ENCODE measurements around the gene HSD17B2.
"Not testable (repeated sequence)": the region's sequence is repeated elsewhere in the genome, so short reads cannot be mapped to it uniquely, and the experiment has no call there.

Gene HSD17B2, protein sequence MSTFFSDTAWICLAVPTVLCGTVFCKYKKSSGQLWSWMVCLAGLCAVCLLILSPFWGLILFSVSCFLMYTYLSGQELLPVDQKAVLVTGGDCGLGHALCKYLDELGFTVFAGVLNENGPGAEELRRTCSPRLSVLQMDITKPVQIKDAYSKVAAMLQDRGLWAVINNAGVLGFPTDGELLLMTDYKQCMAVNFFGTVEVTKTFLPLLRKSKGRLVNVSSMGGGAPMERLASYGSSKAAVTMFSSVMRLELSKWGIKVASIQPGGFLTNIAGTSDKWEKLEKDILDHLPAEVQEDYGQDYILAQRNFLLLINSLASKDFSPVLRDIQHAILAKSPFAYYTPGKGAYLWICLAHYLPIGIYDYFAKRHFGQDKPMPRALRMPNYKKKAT

GRCh38 chr16:82034981-82035612 is at the start of gene HSD17B2:
Gene HSD17B2, plus strand, starts transcription at chr16:82035253. Its CDS starts 172 bp downstream, at chr16:82035425.
- FAIRE-seq, result no peak

DNA sequence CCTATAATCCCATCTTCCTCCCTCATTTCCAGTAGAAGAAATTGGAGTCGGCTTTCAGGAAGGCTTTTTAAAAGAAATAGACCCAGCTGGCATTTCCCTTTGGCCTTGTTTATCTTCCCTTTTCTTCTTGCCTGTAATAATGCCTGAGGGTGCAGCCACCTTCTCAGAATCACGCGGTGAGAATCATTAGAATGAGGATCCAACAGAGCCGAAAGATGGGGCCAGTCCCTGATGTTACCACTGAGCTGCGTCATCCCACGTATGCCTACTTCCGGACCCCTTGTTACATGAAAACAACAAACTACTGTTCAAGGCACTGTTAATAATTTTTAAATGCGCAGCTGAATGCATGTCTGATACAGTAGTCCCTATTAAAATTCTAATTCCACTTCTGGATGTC is 47.9 kb upstream of the HSD17B2 start:
- no peak for FAIRE-seq

DNA sequence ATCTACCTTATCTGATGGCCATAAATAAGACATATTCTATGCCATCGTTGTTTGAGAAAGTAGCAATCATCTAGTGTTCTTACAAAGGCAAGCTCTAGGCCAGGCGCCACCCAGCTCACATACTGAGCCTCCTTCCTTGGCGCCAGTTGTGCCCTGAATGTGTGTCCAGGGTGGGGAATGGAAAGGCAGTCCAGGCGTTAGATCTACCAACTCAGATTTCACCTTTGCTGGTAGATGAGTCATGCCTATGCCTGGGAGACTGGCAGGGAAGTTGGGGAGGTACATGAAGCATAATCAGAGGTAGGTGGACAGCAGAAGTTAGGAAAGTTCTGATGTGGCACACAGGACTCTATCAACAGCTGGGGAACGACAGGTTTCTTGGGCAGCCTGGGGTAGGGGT is 47.3 kb upstream of the HSD17B2 start:
- no peak for FAIRE-seq

DNA sequence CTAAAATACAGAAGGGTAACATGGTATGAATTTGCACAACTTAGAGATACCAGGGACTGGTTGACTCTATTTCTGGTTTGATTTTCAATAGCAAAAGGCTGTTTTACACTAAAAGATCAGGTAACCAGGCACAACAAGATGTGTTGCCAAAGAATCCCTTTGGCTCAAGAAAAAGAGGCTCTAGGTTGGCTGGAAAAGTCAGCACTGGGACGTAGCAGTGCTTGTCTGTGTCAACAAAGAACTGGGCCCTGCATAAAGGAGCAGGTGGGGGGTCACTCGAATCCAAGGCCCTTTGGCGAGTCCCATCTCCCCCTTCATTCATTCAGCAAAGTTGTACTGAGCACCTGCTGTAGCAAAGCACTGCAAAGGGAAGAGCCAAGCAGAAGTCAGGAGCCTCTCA is 42.2 kb upstream of the HSD17B2 start:
- FAIRE-seq, result no peak

DNA sequence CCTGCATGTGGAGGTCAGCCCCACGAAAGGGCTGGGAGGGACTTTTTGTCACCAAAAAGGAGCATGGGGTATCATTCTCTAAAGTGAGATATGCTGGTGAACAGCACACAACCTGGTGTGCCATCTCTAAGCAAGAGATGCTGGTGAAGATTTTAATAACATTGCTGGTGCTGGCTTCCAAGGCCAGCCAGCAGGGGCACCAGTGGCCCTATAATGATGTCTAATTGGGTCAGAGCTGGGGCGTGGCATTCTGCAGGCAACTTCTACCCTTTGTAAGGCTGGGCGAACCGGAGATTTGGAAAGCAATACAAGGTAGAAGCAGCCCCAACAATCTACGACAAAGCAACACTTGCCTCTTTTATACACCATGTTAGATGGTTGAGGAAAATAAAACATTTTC is 40.6 kb upstream of the HSD17B2 start:
- FAIRE-seq, result no peak

DNA sequence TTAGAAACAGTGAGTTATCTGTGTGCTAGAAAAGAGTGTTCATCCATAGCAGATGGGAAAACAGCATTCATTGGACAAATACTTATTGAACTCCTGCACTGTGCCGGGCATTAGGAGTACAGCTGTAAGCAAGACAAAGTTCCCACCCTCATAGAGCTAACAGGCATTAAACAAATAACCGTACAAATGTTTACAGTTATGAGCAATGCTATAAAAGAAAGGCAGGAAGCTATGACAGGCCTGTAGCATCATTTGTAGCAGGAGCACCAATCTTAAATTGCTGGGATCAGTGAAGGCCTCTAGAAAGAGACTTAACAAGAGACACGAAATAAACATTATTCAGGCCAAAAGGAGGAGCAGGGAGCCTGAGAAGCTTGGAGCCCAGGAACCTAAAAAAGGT is 39.4 kb upstream of the HSD17B2 start:
- FAIRE-seq, result no peak

GRCh38 chr16:81996664-81997509 is 38.2 kb upstream of the HSD17B2 start:
- FAIRE-seq, result no peak

DNA sequence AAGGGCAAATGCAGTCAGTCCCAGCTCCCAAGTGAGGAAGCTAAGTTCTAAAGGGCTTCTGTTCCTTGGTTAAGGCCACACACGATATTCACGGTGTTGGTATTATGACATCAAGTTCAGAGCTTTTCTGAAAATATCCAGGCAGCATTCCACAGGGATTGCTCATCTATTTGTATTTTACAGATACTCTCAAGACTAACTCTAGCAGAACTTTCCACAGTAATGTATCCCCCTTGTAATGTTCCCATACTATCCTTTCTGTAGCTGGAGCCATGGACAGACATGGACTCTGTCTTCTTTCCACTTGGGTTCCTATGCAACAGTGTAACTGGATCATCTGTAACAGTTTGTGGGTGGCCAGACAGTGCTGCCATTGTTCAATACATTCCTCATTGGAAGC is 37.3 kb upstream of the HSD17B2 start:
- no peak for FAIRE-seq

DNA sequence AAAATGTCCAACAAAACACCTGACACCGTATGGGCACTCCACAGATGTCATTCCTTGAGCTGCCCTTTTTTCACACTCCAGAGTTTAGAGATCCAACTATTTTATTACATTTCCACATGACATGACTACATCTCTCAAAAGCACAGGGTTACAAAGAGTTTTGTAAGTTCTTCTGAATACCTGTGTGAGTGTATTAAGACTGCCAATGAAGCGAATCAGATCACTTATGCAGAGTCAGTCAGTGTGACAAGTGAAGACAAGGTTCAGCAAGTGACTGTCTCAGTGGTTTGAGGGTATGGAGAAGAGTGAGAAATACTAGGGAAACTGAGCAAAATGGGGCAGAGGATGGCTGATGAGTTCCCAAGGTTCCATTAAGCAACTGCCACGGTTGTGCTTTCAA is 32.2 kb upstream of the HSD17B2 start:
- no peak for FAIRE-seq

DNA sequence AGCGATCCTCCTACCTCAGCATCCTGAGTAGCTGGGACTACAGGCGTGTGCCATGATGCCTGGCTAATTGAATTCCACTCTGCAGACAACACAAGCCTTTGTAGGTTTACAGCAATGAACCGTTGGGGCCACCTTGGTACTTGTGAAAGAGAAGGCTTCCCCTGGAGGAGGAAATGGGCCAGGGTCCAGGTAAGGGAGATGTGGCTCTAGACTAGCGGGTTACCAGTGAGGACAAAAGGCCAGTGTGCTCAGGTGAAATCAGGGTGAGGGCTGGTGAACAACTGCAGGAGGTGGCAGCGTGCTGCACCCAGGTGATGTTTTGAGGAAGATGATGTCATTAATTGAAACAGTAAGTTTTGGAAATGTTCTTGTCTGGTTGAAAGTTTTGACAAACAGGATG is 30.5 kb upstream of the HSD17B2 start:
- no peak for FAIRE-seq

- no peak for FAIRE-seq
Observed at GRCh38 chr16:82005027-82005830, 29.8 kb upstream of the HSD17B2 start.

DNA sequence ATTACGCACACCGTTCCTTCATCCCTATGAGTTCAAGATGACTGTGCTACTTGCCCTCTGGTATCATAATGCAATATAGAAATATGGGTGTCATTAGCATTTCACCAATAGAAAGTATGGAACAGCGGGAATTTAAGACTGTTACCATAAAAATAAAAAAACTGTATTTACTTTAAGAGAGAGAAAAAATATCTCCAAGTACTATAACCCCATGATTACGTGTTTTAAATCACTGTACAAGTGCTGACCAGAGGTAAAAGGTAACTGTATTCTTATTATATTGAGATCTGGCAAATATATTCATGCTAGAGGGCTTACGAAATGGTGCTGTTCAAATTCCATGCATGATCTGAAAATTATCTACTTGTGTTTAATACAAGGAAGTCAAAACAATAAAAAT is 29.0 kb upstream of the HSD17B2 start:
- no peak for FAIRE-seq

- no peak for FAIRE-seq
Observed at GRCh38 chr16:82007189-82007588, 27.9 kb upstream of the HSD17B2 start.

DNA sequence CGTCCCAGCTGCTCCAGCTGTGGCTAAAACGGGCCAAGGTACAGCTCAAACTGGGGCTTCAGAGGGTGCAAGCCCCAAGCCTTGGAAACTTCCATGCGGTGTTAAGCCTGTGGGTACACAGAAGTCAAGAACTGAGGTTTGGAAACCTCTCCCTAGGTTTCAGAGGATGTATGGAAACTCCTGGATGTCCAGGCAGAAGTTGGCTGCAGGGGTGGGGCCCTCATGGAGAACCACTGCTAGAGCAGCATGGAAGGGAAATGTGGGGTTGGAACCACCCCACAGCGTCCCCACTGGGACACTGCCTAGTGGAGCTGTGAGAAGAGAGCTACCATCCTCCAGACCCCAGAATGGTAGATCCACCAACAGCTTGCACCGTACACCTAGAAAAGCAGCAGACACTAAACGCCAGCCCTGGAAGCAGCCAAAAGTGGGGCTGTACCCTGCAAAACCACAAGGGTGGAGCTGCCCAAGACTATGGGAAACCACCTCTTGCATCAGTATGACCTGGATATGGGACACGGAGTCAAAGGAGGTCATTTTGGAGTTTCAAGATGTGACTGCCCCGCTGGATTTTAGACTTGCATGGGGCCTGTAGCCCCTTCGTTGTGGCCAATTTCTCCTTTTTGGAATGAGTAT is 26.0 kb upstream of the HSD17B2 start:
- FAIRE-seq, result no peak

DNA sequence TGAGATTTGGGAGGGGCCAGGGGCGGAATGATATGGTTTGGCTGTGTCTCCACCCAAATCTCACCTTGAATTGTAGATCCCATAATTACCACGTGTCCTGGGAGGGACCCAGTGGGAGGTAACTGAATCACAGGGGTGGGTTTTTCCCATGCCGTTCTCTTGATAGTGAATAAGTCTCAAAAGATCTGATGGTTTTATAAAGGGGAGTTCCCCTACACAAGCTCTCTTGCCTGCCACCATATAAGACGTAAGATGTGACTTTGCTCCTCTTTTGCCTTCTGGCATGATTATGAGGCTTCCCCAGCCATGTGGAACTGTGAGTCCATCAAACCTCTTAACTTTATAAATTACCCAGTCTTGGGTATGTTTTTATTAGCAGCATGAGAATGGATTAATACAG is 25.3 kb upstream of the HSD17B2 start:
- FAIRE-seq, result not testable (repeated sequence)

GRCh38 chr16:82010649-82011048 is 24.4 kb upstream of the HSD17B2 start:
- FAIRE-seq, result no peak

DNA sequence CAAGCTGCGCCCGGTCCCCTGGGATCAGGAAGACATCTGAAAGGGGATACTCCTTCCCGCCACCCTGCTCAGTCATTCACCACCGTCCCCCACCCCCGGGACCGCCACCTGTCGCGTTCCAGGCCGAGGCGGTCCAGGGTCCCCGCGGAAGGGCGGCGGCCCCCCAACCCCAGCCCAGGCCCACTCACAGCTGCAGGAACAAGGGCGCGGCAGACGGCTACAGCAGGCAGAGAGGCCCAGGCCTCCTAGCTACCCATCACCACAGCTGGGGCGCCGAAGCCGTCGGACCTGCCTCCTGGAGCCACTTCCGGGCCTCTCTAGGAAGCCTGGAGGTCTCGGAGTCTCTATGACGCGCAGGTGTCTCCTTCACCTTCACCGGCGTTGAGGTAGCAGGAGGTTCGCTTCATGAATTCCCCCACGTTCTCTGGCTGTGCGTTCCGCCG is 23.8 kb upstream of the HSD17B2 start, which contains the start of gene SDR42E1:
Gene SDR42E1, minus strand, starts transcription at position 272 of the 443 bp plus-strand sequence. CDS start 10,612 bp downstream, outside the sequence.
- no peak for FAIRE-seq

- FAIRE-seq, result no peak
Observed at GRCh38 chr16:82013139-82013538, 21.9 kb upstream of the HSD17B2 start.

- no peak for FAIRE-seq
Observed at GRCh38 chr16:82016263-82016662, 18.8 kb upstream of the HSD17B2 start.

DNA sequence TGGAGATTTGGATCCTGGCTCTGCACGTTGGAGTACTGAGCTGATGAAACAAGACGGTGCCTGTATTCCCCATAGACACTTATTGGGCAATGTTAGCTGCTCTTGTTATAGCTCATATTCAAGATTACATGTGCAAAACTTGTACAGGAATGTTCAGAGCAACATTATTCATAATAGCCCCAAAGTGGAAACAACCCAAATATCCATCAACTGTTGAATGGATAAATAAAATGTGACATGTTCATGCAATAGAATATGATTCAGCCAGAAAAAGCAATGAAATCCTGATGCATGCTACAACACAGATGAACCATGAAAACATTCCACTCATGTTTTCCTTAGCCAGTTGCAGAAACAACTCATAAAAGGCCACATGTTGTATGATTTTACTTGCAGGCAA is 18.1 kb upstream of the HSD17B2 start:
- FAIRE-seq, result no peak

GRCh38 chr16:82017911-82018568 is 17.0 kb upstream of the HSD17B2 start:
- FAIRE-seq, result no peak

DNA sequence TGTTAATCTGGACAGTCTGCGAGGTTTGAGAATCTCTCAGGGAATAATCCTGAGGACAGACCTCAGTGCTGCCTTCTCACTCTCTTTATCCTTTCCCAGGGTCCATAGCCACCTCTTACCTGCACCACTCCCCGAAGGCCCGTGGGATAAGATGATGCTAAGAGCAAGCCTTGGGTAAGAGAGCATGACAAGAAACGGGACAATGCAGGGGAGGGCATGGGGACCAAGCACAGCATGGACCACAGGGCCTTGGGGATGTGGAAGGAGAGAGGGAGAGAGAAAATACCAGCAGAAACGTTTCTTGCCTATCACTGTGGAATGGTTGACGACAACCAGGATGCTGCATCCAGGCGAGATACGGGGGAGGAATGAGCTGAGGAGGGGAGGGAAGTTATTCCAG is 15.5 kb upstream of the HSD17B2 start:
- no peak for FAIRE-seq

Data from G401.6 (cell line).